ENCODE results near the gene ZDHHC1.

The ZDHHC1 gene

GRCh38 chr16:67415872-67416793 is at the start of gene ZDHHC1:
Gene ZDHHC1, minus strand, starts transcription at chr16:67416477. Its CDS starts 8,702 bp downstream, at chr16:67407775.
- no peak for DNase-seq

DNA sequence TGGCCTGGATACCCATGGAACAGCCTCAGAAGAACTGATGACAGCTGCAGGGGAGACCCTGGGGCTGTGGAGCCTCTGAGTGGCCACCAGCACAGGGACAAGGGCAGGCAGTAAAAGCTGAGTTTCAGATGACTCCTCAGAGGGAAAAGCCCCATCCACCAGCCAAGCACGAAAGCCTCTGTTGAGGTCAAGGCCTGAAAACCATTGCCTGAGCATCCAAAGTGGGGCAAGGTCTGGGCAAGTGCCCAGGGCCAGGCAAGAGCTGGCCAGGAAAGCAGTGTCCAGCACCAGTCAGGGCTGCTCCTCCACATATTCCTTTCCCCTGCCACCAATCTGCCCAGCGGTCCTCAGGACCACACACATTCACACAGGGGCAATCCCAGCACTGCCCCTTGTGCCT is 48.3 kb upstream of the ZDHHC1 start:
- DNase-seq, result no peak

DNA sequence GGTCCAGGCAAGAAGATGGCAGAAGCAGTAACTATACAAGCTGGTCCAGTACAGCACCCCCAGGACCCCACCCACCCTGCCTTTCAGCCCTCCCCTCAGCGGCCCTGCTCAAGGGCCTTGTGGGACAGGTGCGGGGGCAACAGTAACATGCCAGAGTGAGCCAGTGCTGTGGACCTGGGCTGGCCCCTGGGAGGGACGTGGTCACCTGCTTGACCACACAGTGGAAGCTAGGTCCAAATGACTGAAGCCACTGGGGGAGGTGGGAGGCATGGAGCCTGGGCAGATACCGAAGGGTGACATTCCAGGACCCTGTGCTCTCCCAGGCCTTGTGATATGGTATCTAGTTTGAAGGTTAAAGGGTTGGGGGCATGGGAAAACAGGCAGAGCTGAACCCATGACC is 47.4 kb upstream of the ZDHHC1 start:
- DNase-seq, result no peak

GRCh38 chr16:67463059-67463458 is 46.8 kb upstream of the ZDHHC1 start:
- no peak for DNase-seq

GRCh38 chr16:67462279-67462655 is 46.0 kb upstream of the ZDHHC1 start:
- no peak for DNase-seq

GRCh38 chr16:67461600-67462278 is 45.5 kb upstream of the ZDHHC1 start:
- no peak for DNase-seq

DNA sequence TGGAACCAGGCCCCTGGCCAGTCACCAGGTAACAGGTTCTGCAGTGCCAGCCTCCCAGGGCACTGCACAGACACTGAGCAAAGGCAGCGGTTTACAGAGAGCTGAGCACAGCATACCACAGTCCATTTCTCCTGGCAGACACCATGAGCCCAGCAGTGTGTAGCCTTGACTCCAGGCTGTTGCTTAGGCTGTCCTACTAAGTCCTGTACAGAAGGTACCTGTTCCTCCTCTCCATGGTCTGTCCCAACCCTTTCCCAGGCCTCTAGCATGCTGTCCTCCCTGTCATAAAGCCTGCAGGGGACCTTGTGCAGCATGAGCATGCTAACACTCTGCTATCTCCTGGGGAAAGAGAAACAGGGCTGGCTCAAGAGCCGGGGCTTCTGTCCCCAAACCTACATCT is 44.7 kb upstream of the ZDHHC1 start:
- DNase-seq, result no peak

DNA sequence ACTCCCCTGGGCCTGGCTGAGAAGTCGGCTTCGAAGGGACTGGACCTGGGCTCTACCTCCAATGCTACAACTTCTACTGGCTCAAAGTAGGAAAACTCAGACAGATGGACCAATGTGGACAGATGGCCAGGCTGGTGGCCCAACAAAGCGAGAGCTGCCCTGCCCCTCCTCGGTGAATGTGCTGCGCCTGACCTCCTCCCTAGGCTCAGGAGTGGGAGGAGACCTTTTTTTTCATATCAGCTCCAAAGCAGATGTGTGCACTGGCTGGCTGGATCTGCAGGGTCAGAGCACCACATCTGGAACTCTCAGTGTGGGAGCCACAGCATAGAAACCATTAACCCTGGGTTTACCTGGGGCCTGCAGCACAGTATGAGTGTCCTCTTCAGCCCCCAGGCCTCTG is 43.9 kb upstream of the ZDHHC1 start:
- DNase-seq, result no peak

DNA sequence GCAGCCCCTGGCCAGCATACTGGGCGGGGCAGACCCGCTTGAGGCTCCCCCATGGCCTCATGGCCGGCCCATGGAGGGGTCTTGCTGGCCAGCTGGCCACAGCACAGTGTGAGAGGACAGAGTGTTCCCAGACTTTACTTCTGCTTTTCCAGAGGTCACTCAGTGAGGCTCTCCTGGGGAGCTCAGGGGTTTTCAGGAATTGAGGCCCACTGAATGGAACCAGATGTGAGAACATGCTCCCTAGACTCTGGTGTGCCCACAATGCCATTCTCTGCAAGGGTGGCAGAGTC is 43.5 kb upstream of the ZDHHC1 start:
- no peak for DNase-seq

- DNase-seq, result no peak
Observed at GRCh38 chr16:67459066-67459860, 43.0 kb upstream of the ZDHHC1 start.

DNA sequence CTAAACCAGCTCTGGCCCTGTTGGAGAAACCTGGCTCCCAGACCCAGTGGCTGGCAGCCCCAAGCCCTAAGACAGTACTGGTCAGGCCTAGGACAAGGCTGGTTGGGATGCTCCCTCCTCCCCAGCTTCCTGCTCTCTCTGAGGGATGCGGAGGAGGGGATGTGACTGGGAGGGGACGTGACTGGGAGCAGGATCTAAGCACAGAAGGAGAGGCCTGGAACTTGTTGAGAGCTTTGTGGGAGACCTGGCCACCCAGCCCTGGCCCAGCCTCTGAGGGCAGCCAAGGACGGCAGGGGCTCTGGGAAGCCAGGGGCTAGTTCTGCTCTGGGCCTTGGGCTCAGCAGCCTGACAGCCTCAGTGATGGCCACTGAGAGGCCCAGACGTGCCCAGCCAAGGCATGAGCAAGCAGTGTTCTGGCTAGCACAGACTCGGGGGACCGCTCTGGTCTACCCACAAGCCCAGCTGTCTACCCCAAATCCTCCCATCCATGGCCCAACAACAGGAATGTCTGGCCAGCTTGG is 41.9 kb upstream of the ZDHHC1 start:
- no peak for DNase-seq

DNA sequence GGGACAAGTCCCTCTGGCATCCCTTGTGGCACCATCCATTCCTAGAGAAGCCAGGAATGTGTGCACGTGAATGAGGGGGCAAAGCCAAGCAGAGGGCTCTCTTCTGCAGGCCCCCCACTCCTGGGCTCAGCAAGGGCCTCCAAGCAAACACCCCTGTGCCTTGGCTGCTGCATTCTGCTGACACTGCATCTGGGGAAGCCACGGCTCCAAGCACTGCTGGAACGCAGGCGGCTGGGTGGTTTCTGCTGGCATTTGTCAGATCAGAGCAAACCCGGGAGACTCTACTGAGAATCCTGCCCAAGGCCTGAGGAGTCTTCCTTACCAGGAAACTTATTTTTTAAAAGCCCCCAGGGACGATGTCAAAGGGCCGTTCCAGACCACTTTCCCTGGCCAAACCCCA is 41.3 kb upstream of the ZDHHC1 start:
- DNase-seq, result no peak

DNA sequence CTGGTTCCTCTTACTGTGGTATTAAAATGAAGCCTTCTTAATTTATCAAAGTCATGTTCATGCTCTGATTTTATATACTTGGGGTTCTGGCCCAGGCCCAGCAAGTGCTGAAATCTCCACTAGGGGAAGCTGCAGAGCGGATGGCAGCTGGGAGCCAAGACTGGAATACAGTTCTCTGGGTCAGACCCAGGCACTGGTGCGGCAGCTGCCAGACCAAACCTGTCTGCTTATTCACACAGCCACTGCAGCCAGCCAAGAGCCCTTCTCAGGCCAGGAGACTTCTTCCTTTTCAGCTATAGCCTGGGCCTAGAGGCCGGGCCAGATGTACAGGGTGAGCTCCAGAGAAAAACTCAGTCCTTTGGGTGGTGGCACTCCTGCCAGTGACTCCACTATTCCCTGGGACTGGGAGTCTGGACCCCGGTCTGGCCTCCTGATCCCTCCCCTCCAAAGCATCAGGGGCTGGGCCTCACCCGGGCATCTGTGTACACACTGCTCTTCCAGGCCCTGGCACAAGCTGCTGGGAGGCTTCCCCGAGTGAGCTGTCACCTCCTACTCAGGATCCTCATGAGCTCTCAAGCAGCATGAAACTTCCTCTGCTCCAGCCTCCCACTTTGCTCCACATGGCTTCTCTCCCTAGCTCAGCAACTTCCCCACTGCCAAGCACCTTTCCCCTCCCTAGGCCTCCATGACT is 40.3 kb upstream of the ZDHHC1 start:
- DNase-seq, result no peak

DNA sequence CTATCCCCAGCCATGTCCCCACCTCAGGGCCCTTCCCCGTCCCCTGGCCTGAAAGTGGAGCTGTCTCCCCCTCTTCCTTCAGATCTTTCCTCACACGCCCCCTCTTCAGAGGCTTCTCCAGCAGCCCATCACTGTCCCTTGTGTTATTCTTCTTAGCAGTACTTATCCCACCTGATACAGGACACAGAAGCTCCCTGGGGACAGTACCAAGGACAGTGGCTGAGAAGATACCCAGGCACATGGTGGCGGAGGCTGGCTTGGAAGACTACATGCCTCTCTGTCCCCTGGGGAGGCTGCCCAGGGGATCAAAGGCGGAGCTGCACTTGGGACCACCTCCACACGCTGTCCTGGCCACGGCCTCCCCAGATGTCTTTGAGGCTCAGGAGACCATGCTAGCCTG is 38.6 kb upstream of the ZDHHC1 start:
- no peak for DNase-seq

GRCh38 chr16:67454104-67454503 is 37.8 kb upstream of the ZDHHC1 start:
- no peak for DNase-seq

DNA sequence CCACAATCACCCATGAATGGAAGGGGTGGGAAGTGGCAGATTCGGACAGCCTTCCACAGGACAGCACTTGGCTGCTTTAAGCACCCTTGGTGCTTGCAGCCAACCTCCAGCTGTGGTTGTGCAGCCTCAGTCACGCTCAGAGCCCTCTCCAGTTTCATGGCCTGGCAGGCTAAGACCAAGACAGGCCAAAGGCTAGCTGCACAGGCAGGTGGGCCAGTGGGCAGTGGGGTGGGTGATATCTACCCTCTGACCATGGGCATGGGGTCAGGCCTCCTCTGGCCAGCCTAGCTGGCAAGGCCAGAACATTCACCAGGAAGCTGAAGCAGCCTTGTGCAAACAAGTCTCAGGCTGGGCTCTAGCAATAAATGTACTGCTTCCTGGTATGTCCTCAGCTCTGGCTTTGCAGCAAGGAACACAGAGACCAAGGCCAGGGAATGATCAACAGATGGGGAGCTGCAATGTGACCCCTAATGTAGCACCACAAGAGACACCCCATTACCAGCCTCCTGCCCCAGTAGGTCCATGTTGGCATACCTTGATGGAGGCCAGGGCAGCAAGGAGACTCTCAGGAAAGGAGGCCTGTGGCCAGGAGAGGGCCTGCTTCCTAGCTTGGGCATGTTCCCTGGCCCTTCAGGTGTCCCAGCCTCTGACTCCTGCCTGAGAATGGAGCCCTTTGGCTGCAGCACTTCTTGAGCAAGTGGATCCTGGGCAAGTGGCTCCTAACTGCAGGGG is 35.6 kb upstream of the ZDHHC1 start:
- DNase-seq, result no peak

- DNase-seq, result no peak
Observed at GRCh38 chr16:67451061-67451703, 34.9 kb upstream of the ZDHHC1 start.

DNA sequence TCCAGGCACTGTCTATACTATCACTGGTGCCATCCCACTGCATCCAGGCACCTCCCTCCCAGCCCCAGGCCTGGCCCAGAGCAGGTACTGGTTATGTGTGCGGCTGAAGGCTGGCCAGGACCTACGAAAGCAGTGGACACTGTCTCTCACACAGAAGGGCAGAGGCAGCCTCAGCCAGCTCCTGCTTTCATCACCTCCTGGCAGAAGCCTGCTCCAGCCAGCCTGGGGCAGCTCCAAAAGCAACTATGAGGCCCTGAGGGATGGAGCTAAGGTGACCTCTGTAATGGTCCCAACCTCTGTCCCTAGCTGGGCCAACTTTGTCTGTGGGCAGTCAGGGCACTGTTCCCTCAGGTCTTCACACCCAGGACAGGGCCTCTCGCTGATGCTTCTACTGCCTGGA is 33.5 kb upstream of the ZDHHC1 start:
- DNase-seq, result no peak

DNA sequence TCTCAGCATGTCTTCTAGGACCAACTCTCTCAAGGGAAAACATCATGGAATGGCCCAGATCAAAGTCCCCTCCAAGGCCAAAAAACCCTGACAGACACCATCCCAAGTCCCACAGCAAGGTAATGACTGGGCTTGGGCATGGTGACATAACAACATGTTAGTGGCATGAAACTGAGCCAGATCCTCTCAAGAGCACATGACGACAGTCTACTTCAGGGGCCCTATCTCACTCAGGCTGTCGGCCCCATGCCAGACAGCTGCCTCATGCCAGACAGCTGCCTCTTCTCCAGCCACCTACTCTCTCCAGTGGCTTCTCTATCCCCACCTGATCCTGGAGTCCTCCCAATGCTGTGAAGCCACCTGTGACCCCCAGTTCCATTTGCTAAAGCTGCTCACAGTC is 33.1 kb upstream of the ZDHHC1 start:
- DNase-seq, result no peak

- no peak for DNase-seq
Observed at GRCh38 chr16:67448580-67448979, 32.3 kb upstream of the ZDHHC1 start.

DNA sequence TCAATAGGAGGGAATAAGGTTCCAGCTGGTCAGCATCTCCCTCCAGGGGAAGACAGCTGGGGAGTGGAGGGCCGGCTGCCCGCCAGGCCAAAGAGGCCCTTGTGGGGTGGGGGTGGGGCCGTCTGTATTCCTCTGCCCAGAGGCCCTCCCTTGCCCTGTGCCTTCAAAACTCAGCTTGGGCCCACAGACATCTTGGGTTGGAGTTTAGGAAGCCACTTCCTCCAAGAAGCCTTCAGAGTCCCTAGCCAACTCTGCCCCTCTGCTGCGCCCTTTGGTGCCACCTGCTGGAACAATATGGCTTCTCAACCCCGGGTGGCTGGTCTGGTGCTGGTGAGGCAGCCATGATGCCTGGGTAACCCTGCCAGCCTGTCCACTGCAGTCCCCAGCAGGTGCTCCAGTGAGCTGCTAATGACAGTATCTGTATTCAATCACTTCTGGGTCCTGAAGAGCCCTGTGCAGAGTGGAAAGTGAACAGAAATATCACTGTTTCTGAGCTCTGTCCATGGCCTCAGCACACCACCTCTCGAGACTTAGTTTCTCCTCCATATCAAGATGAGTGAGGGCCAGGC is 31.3 kb upstream of the ZDHHC1 start:
- DNase-seq, result peak; percentile 62
